HG02852 (cell line): ENCODE data around the gene TRIM17.

ENCODE experiments used
- ATAC-seq: cut with Tn5 transposase; IDR thresholded peaks from one replicate; pipeline ENCODE4 v1.9.1; 2021; ENCODE audit warnings: mild to moderate bottlenecking, moderate library complexity; ENCODE audit not compliant: unreplicated experiment

Gene TRIM17

DNA sequence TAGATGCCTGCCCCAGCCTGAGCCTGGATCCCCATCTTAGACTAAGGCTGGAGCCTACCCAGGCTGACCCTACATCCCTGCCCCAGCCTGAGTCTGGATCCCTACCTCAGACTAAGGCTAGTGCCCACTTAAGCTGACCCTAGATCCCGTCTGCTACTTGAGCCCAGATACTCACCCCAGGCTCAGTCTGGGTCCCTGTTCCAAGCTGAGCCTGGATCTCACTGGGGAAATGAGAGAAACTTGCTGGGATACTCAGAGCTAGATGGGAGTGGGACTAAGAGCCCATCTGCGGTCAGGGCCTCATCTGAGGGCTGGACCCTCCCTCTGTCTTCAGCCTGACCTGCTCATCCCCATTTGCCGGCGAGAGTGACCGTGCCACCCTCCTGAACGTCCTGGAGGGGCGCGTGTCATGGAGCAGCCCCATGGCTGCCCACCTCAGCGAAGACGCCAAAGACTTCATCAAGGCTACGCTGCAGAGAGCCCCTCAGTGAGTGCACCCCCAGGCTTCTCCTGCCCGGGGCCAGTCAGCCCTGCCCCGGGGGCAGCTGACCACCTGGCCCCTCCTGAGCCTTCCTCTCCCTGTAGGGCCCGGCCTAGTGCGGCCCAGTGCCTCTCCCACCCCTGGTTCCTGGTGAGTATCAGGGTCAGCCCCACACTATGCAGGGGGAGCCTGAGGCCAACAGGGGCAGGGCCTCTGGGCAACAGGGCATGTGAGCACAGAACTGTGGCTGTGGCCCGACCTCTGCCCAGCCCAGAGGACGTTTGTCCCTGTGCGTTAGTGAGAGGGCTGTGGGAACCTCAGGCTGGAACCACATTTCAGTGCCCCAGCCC lies 46.8 kb downstream of the TRIM17 start:
- ATAC-seq, result no peak

GRCh38 chr1:228368801-228369607 lies 47.7 kb downstream of the TRIM17 start:
- ATAC-seq, result no peak

GRCh38 chr1:228367798-228368791 lies 48.6 kb downstream of the TRIM17 start:
- no peak for ATAC-seq

DNA sequence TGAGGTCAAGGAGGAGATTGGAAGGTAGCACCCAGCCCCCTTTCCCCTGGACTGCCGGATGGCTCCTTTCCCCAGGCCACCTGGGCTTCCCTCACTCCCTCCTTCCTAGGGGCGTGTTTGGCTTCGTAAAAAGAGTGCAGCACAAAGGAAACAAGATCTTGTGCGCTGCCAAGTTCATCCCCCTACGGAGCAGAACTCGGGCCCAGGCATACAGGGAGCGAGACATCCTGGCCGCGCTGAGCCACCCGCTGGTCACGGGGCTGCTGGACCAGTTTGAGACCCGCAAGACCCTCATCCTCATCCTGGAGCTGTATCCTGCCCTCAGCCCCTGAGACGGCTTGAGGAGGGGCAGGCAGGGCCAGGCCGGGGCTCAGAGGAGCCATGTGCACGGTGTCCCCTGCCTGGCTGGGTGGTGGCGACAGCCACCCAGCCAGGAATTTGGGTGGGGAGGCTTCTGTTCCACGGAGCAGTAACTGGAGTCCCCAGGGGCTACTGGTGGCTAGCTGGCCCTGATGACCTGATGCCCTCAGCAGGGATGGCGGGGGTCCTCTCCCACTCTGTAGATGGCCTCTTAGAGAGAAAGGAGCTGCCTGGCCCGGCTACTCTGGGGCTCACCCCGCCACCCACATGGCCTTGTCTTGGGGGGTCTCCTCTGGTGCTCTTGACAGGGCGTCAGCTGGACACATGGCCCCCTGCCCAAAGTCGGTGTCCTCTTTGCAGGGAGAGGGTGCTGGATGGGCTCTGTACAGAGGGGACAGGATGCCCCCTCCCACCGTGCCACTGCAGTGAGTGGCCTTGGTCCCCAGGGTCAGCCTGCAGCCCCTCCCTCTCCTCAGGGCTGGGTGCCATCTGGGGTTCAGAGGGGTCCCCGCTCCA lies 49.6 kb downstream of the TRIM17 start:
- ATAC-seq, result no peak

GRCh38 chr1:228366062-228366865 lies 50.4 kb downstream of the TRIM17 start:
- no peak for ATAC-seq

- no peak for ATAC-seq
These were observed 51.2 kb downstream of the TRIM17 start for GRCh38 chr1:228365271-228366061.

DNA sequence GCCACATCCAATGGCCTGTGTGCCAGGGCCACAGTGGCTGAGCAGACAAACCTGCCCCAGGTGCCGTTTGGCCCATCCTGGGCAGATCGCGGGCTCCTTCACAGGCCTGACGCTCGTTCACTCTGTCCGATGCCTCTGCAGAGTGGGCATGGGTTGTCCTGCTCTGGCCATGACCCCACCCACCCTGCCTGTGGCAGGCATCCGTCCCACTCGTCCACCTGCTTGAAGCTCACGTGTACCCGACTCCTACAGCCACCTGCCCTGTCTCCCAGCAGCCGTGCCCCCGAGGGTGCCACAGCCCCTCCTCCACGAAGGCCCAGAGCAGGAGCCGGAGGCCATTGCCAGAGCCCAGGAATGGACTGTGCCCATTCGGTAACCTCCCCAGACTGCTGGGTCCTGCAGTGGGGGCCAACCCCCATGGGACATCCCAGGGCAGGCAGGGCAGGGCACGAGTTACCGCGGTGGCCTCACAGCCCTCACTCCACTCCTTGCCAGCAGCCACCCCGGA lies 51.9 kb downstream of the TRIM17 start:
- ATAC-seq, result no peak

GRCh38 chr1:228364068-228364705 lies 52.5 kb downstream of the TRIM17 start:
- ATAC-seq, result no peak

DNA sequence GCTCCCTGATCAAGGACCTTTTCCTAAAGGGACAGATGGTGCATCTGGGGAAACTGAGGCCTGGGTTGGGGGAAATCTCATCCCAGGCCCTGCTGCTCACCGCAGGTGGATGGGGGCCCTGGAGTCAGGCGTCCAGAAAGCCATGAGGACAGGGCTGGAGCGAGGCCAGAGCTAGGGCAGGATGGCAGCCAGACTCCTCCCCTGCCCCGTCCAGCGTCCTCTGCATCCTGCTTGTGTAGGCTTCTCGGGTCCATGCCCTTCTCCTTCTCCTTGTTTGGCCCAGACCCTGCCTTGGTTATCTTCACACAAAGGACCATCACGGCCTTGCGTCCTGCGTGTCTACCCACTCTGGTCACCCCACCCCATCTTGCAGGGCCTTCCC lies 53.0 kb downstream of the TRIM17 start:
- ATAC-seq, result no peak

- ATAC-seq, result no peak
These were observed 53.7 kb downstream of the TRIM17 start for GRCh38 chr1:228362884-228363450.

- no peak for ATAC-seq
These were observed 54.3 kb downstream of the TRIM17 start for GRCh38 chr1:228362141-228362883.

- no peak for ATAC-seq
These were observed 55.1 kb downstream of the TRIM17 start for GRCh38 chr1:228361314-228362140.

DNA sequence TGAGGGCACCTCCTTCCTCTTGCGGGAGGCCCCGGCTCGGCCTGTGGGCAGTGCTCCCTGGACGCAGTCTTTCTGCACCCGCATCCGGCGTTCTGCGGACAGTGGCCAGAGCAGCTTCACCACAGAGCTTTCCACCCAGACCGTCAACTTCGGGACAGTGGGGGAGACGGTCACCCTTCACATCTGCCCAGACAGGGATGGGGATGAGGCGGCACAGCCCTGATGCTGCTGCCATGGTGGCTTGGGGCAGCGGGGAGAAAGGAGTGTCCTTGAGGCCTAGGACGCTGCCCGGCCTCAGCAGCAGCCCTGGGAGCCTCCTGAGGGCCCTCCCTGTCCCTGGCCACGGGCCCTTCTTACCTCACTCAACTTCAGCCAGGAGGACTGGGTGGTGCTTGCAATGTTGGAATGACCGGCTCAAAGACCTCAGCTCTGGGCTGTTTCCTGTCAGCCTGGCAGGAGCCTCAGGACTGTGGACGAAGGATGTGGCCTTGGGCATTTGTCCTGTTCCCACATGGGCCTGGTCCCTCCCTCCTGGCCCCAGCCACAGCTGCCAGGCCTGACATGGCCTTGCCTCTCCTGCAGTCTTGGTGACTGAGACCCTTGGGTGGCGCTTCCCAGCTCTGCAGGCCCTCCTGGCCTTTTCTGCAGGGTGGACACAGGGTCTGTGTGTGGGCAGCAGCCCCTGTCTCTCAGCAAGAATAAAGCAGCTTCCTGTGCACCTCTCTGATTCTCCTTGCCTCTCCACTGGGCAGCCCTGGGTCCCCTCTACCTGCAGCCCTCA lies 55.9 kb downstream of the TRIM17 start:
- no peak for ATAC-seq

DNA sequence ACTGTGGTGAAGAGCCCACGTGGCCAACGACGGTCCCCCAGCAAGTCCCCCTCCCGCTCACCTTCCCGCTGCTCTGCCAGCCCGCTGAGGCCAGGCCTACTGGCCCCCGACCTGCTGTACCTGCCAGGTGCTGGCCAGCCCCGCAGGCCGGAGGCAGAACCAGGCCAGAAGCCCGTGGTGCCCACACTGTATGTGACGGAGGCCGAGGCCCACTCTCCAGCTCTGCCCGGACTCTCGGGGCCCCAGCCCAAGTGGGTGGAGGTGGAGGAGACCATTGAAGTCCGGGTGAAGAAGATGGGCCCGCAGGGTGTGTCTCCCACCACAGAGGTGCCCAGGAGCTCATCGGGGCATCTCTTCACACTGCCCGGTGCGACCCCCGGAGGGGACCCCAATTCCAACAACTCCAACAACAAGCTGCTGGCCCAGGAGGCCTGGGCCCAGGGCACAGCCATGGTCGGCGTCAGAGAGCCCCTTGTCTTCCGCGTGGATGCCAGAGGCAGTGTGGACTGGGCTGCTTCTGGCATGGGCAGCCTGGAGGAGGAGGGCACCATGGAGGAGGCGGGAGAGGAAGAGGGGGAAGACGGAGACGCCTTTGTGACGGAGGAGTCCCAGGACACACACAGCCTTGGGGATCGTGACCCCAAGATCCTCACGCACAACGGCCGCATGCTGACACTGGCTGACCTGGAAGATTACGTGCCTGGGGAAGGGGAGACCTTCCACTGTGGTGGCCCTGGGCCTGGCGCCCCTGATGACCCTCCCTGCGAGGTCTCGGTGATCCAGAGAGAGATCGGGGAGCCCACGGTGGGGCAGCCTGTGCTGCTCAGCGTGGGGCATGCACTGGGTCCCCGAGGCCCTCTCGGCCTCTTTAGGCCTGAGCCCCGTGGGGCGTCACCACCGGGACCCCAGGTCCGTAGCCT lies 56.8 kb downstream of the TRIM17 start:
- ATAC-seq, result no peak
